Gastrocnemius medialis (tissue), 4 donors: ENCODE results near the gene GNG14.
"Not testable (repeated sequence)": the region's sequence is repeated elsewhere in the genome, so short reads cannot be mapped to it uniquely, and the experiment has no call there.

Experiments used
- CTCF ChIP-seq, 5 experiments: fragments of 450-650 bp in 3 of 5; fragments of 200-600 bp in 2 of 5; sonication (generic) in 2 of 5; IDR thresholded peaks in 4 of 5; conservative IDR thresholded peaks in 1 of 5; 1 replicate in 4 of 5; 2 replicates in 1 of 5; pipeline ENCODE4 v1.5.1; 2016 to 2019; ENCODE audit warnings: antibody characterized with exemption in 5 of 5, mild to moderate bottlenecking in 3 of 5, moderate library complexity in 3 of 5
- POLR2A ChIP-seq, 2 donors: fragments of 450-650 bp; IDR thresholded peaks; one replicate each; pipeline ENCODE4 v1.6.1; 2017; ENCODE audit warnings: antibody characterized with exemption in 2 of 2, mild to moderate bottlenecking in 2 of 2, moderate library complexity in 2 of 2

- not testable (repeated sequence) for TF ChIP-seq POLR2A (IDR thresholded peaks at IDR 0.05); CTCF (IDR thresholded peaks at IDR 0.05 in 4 of 5, conservative IDR thresholded peaks at IDR 0.05 in 1 of 5)
Measured at GRCh38 chr19:12643716-12644115, 44.1 kb upstream of the GNG14 start.
